Gastroesophageal sphincter (tissue), 4 donors: Measurements from ENCODE around the gene COL25A1. TPM values are rescaled to one million over a fixed set of nuclear protein-coding genes. Genes with fewer than 3 reads are reported as not detected.

Source experiments
- ATAC-seq: fragments of 150-250 bp; one replicate; pipeline ENCODE4 v1.9.1; 2016; ENCODE audit warnings: mild to moderate bottlenecking, moderate library complexity
- H3K27ac ChIP-seq, 4 donors: fragments of 200-600 bp; sonication (generic) in 3 of 4; 1 replicate in 3 of 4; 2 replicates in 1 of 4; pipeline ENCODE4 v1.5.1; 2016 to 2019
- H3K27me3 ChIP-seq: fragments of 200-600 bp; sonication (generic); one replicate; pipeline ENCODE4 v1.5.1; 2019
- H3K36me3 ChIP-seq, 2 donors: fragments of 200-600 bp; sonication (generic); one replicate each; pipeline ENCODE4 v1.5.1; 2019; ENCODE audit warnings: control low read depth in 1 of 2
- H3K4me1 ChIP-seq, 3 donors: fragments of 200-600 bp; sonication (generic); 1 replicate in 2 of 3; 2 replicates in 1 of 3; pipeline ENCODE4 v1.5.1; 2016 to 2019; ENCODE audit warnings: control low read depth in 2 of 3
- H3K4me3 ChIP-seq, 2 donors: fragments of 200-600 bp; sonication (generic); one replicate each; pipeline ENCODE4 v1.5.1; 2019; ENCODE audit warnings: mild to moderate bottlenecking in 1 of 2, moderate library complexity in 1 of 2
- H3K9me3 ChIP-seq, 3 donors: fragments of 200-600 bp; sonication (generic); one replicate each; pipeline ENCODE4 v1.5.1; 2017 to 2019; ENCODE audit warnings: control low read depth in 2 of 3
- CTCF ChIP-seq, 4 experiments: fragments of 200-600 bp in 2 of 4; fragments of 450-650 bp in 2 of 4; sonication (generic) in 1 of 4; IDR thresholded peaks; one replicate each; pipeline ENCODE4 v1.5.1; 2017 to 2019; ENCODE audit warnings: antibody characterized with exemption in 4 of 4, mild to moderate bottlenecking in 2 of 4, moderate library complexity in 2 of 4
- EP300 ChIP-seq: sonication (generic); formaldehyde crosslinking; IDR thresholded peaks from one replicate; pipeline ENCODE4 v1.6.1; 2017; ENCODE audit warnings: antibody characterized with exemption, mild to moderate bottlenecking
- POLR2A ChIP-seq, 2 donors: fragments of 450-650 bp; IDR thresholded peaks; one replicate each; pipeline ENCODE4 v1.6.1; 2017; ENCODE audit warnings: antibody characterized with exemption in 2 of 2, mild to moderate bottlenecking in 2 of 2, moderate library complexity in 1 of 2
- POLR2AphosphoS5 ChIP-seq: sonication (generic); formaldehyde crosslinking; IDR thresholded peaks from one replicate; pipeline ENCODE4 v1.6.1; 2017; ENCODE audit warnings: antibody characterized with exemption
- WGBS, 2 donors: methylation state at CpG; one replicate each; pipeline ENCODE4 v1.1.5; 2018; ENCODE audit warnings: low coverage in 1 of 2; 5-methylcytosine and 5-hydroxymethylcytosine counted together
- total RNA-seq, 4 donors: library from RNA; depleted of rRNA; stranded (reverse); fragments of >200 nt; gene quantifications; one replicate each; pipeline ENCODE4 v1.1.0, GENCODE V29; 2016

The COL25A1 gene
- total RNA-seq, 4 donors from 2014 or later: 0.40 to 1.8 (median 1.0) TPM

GRCh38 chr4:109067508-109068235 lies 234.8 kb downstream of the COL25A1 start:
- Histone ChIP-seq H3K27ac (no peak overlapping the region), H3K4me1 (no peaks in the 10 kb centered on the region), H3K36me3 (no peaks in the 10 kb centered on the region), H3K9me3 (no peaks in the 10 kb centered on the region), H3K4me3 (no peak overlapping the region), H3K27me3 (peaks cover 2% of the 10 kb centered on the region)
- 56 to 58% methylated on average over 4 of the region's 4 CpGs for WGBS, 2 donors
- peak; percentile 53 for ATAC-seq
- TF ChIP-seq CTCF (IDR thresholded peaks at IDR 0.05): no peak
- no peak for TF ChIP-seq EP300
- no peak for TF ChIP-seq POLR2A (IDR thresholded peaks at IDR 0.05)
- TF ChIP-seq POLR2AphosphoS5: no peak

DNA sequence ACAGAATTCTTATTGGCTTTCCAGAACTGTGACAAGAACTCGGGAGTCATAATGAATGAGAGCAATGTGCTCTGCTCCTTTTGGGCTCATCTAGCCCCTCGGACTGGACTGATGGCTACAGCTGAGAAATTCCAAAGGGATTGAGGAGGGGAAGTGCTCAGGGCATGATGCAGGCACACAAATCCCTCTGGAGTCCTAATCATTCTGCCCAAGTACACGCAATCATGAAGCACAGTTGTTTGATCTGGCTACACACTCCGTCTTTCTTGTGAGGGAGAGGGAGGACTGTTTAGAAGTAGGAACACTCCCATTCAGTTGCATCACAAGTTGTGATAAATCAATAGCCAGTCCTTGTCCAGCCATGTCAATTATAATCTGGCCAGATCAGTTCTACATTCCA lies 237.5 kb downstream of the COL25A1 start:
- 72 to 80% methylated on average over 1 to 3 of the region's 4 CpGs for WGBS, 2 donors
- no peak for ATAC-seq
- Histone ChIP-seq H3K27me3 (peaks cover 2% of the 10 kb centered on the region), H3K27ac (no peak overlapping the region), H3K9me3 (no peaks in the 10 kb centered on the region), H3K4me3 (no peak overlapping the region), H3K4me1 (no peaks in the 10 kb centered on the region), H3K36me3 (no peaks in the 10 kb centered on the region)
- TF ChIP-seq EP300 (no peak), POLR2AphosphoS5 (no peak), POLR2A (IDR thresholded peaks at IDR 0.05) (no peak)

GRCh38 chr4:109053257-109053656 lies 249.2 kb downstream of the COL25A1 start:
- H3K9me3 ChIP-seq: no peaks in the 10 kb centered on the region
- H3K27me3 ChIP-seq: no peaks in the 10 kb centered on the region
- H3K4me3 ChIP-seq: no peak overlapping the region
- WGBS, 2 donors: 78 to 93% methylated on average over 3 to 5 of the region's 5 CpGs
- TF ChIP-seq CTCF (IDR thresholded peaks at IDR 0.05) (no peak), POLR2A (IDR thresholded peaks at IDR 0.05) (no peak), POLR2AphosphoS5 (no peak), EP300 (no peak)
- H3K36me3 ChIP-seq: no peaks in the 10 kb centered on the region
- H3K27ac ChIP-seq: no peak overlapping the region
- H3K4me1 ChIP-seq: no peaks in the 10 kb centered on the region
- no peak for ATAC-seq

GRCh38 chr4:109052821-109053220 lies 249.6 kb downstream of the COL25A1 start:
- no peak overlapping the region for H3K27ac ChIP-seq
- TF ChIP-seq POLR2A (IDR thresholded peaks at IDR 0.05): no peak
- no peak for TF ChIP-seq POLR2AphosphoS5
- no peak for TF ChIP-seq EP300
- TF ChIP-seq CTCF (IDR thresholded peaks at IDR 0.05): no peak
- H3K4me1 ChIP-seq: no peaks in the 10 kb centered on the region
- H3K36me3 ChIP-seq: no peaks in the 10 kb centered on the region
- no peaks in the 10 kb centered on the region for H3K27me3 ChIP-seq
- H3K9me3 ChIP-seq: no peaks in the 10 kb centered on the region
- WGBS, 2 donors: 63 to 65% methylated on average over 1 of the region's 1 CpG
- H3K4me3 ChIP-seq: no peak overlapping the region
- ATAC-seq: no peak

DNA sequence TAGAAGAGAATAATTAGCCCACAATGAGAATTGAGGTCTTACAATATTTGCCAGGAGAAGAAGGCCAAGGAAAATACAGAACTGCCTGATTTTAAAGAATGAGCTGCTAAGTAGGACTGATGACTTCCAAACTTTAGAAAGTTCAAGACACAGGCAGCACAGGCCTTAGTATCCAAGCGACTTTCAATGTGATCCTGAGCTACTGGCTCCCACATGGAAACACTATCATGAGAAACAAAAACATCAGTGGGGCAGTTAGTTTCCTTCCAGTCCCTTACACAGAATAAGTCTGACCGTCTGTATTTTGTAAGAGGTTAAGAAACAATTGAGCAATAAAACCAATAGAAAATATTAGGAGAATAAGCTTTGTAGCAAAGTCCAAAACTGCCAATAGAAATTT lies 251.4 kb downstream of the COL25A1 start:
- no peak overlapping the region for H3K27ac ChIP-seq
- H3K9me3 ChIP-seq: no peaks in the 10 kb centered on the region
- no peaks in the 10 kb centered on the region for H3K27me3 ChIP-seq
- no peak for ATAC-seq
- H3K4me3 ChIP-seq: no peak overlapping the region
- TF ChIP-seq POLR2A (IDR thresholded peaks at IDR 0.05) (no peak), EP300 (no peak), CTCF (IDR thresholded peaks at IDR 0.05) (no peak), POLR2AphosphoS5 (no peak)
- 60 to 74% methylated on average over 2 of the region's 2 CpGs for WGBS, 2 donors
- peaks cover 0 to 7% (median 0%) of the 10 kb centered on the region in 3 donors for H3K4me1 ChIP-seq
- no peaks in the 10 kb centered on the region for H3K36me3 ChIP-seq
